Ovary (tissue), 9 donors: Measurements from ENCODE around the gene ZER1. TPM values are rescaled to one million over a fixed set of nuclear protein-coding genes. Genes with fewer than 3 reads are reported as not detected.

Source experiments
- DNase-seq, 5 donors: peaks; one replicate each; pipeline ENCODE4 v3.0.0-alpha.2; 2019 to 2020
- H3K27ac ChIP-seq, 2 donors: fragments of 200-600 bp; one replicate each; pipeline versions ENCODE4 v1.5.1 to v1.8.0; 2019 to 2022
- H3K27me3 ChIP-seq: fragments of 200-600 bp; one replicate; pipeline ENCODE4 v1.8.0; 2022
- H3K36me3 ChIP-seq: fragments of 200-600 bp; sonication (generic); one replicate; pipeline ENCODE4 v1.5.1; 2019
- H3K4me1 ChIP-seq: one replicate; pipeline ENCODE4 v1.8.1; 2013; ENCODE audit warnings: mild to moderate bottlenecking, moderate library complexity; ENCODE audit not compliant: insufficient read depth
- H3K4me3 ChIP-seq: fragments of 200-600 bp; sonication (generic); one replicate; pipeline ENCODE4 v1.5.1; 2017
- H3K9me3 ChIP-seq, 2 donors: fragments of 200-600 bp in 1 of 2; sonication (generic) in 1 of 2; one replicate each; pipeline versions ENCODE4 v1.5.1 to v1.8.1; 2013 to 2019; ENCODE audit warnings: mild to moderate bottlenecking in 1 of 2, moderate library complexity in 1 of 2
- EP300 ChIP-seq: sonication (generic); formaldehyde crosslinking; IDR thresholded peaks from one replicate; pipeline ENCODE4 v1.6.1; 2017; ENCODE audit warnings: antibody characterized with exemption
- POLR2A ChIP-seq: fragments of 450-650 bp; IDR thresholded peaks from one replicate; pipeline ENCODE4 v1.6.1; 2017; ENCODE audit warnings: antibody characterized with exemption, mild to moderate bottlenecking, moderate library complexity
- WGBS, 3 donors: extraction: QIAGEN DNeasy Blood & Tissue Kit in 1 of 3; methylation state at CpG; one replicate each; pipeline versions ENCODE4 v1.1.5 to v1.1.7; 2013 to 2017; 5-methylcytosine and 5-hydroxymethylcytosine counted together
- intact Hi-C, 4 donors: fragments of 100-400 bp; cut with DNase I; formaldehyde crosslinking; loops; one replicate each; pipeline versions ENCODE4 v1.11.0 to v1.15.1; 2022 to 2023
- polyA plus RNA-seq, 2 donors: library from polyadenylated mRNA; stranded (reverse); fragments of 200-250 nt in 1 of 2; fragments of 350-450 nt in 1 of 2; fragmentation: Illumina TruSeq in 1 of 2; extraction: RNeasy Lipid Tissue Mini Kit (QIAGEN cat#74804) in 1 of 2; gene quantifications; one replicate each; pipeline ENCODE4 v1.2.3, GENCODE V29; 2013 to 2014
- total RNA-seq, 7 donors: library from RNA; depleted of rRNA in 2 of 7; stranded (reverse); fragments of >200 nt in 2 of 7; fragmentation: NEBNext Ultra II Directional in 3 of 7; extraction: Animal tissue kit (Norgen Biotek cat#: 25700) in 3 of 7; gene quantifications; one replicate each; pipeline versions ENCODE4 v1.1.0 to v1.2.4, GENCODE V29; 2016 to 2023
- TF ChIP-seq, protein P1 (sequence below), 3 donors: fragments of 450-650 bp in 2 of 3; fragments of 200-600 bp in 1 of 3; IDR thresholded peaks; one replicate each; pipeline versions ENCODE4 v1.5.1 to v1.8.0; 2016 to 2022; ENCODE audit warnings: antibody characterized with exemption in 3 of 3, mild to moderate bottlenecking in 1 of 3
- donor health status: DM: no; HTN: no; CAD: no; lungs with moderate emphysema.
- donor health status: DM: no; HTN: no; CAD: no.
- donor health status: Bipolar disorder and iron deficiency.
- donor health status: DM: yes; HTN: yes; CAD: no.
- donor health status: DM: no; HTN: no; CAD: no.
- donor health status: DM: yes; HTN: yes; CAD: no.

ZER1 gene
- total and polyA plus RNA-seq, 9 donors: 16.3 to 46.1 (median 34.0) TPM

DNA sequence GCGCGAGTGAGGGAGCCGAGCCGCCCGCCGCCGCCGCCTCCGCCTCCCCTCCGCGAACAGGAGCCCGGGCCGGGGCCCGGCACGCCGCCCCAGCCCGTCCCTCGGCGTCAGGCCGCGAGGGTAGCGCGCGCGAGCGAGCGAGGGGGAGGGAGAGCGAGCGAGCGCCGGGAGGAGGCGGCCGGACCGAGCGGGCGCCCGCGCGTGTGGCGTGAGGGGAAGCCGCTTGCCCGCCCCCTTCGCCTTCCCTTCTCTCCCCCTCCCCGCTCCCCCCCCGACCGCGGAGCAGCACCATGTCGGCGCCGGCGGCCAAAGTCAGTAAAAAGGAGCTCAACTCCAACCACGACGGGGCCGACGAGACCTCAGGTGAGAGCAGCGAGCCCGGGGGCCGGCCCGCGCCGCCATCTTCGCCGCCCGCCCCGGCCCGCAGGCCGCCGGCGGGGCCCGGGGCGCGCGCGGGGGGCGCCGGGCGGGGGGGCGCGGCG, 82.4 kb downstream of the ZER1 start:
- Histone ChIP-seq H3K36me3 (no peaks in the 10 kb centered on the region), H3K27me3 (no peaks in the 10 kb centered on the region), H3K9me3 (no peaks in the 10 kb centered on the region), H3K27ac (peak overlapping the region; percentile 97 to 100), H3K4me3 (peak overlapping the region; percentile 83), H3K4me1 (peaks cover 6% of the 10 kb centered on the region)
- DNase-seq: peak in 4 of 5 donors; percentile 60 to 79 (median 70)
- intact Hi-C loops: loop anchor here in 1 of 4 donors (2.0 kb wide), 1 partner anchor 137 kb away; the partner anchor contains the start of gene SPTAN1
- TF ChIP-seq EP300: no peak
- TF ChIP-seq, protein P1, sequence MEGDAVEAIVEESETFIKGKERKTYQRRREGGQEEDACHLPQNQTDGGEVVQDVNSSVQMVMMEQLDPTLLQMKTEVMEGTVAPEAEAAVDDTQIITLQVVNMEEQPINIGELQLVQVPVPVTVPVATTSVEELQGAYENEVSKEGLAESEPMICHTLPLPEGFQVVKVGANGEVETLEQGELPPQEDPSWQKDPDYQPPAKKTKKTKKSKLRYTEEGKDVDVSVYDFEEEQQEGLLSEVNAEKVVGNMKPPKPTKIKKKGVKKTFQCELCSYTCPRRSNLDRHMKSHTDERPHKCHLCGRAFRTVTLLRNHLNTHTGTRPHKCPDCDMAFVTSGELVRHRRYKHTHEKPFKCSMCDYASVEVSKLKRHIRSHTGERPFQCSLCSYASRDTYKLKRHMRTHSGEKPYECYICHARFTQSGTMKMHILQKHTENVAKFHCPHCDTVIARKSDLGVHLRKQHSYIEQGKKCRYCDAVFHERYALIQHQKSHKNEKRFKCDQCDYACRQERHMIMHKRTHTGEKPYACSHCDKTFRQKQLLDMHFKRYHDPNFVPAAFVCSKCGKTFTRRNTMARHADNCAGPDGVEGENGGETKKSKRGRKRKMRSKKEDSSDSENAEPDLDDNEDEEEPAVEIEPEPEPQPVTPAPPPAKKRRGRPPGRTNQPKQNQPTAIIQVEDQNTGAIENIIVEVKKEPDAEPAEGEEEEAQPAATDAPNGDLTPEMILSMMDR (IDR thresholded peaks at IDR 0.05): no peak
- 0 to 1% methylated on average over 39 to 80 of the region's 80 CpGs; no CpG with 5 or more reads in 1 of the 3 donors for WGBS, 3 donors

DNA sequence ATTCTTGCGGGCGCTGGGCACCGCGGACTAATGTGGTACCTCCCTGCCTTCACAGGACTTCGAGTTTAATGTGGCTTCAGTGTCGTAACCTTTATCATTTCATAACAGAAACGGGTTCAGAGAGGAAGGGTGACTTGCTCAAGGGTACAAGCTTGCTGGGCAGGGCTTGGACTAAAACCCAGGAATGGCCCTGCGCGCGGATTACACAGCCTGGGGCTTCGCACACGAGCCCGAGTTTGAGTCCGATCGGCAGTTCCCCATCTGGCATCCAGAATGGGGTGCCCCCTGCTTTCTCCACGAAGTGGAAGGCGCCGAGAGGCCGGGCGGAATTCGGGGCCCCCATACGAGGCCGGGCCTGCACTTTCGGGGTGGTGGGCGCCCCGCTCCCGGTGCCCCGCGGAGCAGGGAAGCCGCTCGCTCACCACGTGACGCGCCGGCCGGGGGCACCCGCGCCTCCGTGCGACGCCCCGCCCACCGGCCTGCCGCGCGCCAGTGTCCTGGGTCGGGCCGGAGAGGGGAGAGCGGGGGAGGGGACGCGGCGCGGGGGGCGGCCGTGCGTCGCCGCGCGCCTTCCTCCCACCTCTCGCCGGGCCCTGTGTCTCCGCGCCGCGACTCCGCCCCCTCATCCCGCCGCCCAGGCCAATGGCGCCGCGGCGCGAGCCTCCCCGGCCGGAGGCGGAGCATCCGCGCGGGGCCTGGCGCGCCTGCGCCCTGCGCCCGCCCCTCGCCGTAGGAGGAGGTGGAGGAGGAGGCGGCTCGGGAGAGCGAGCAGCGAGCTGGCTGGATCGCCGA, 83.0 kb downstream of the ZER1 start, which contains the start of gene SET:
Gene SET (plus strand): TSS at position 722 of the 792 bp plus-strand sequence. CDS start 361 bp downstream, outside the sequence.
- Histone ChIP-seq H3K4me1 (peaks cover 6% of the 10 kb centered on the region), H3K4me3 (peak within 1 kb of the TSS; percentile 83), H3K27me3 (no peaks in the 10 kb centered on the region), H3K27ac (peak within 1 kb of the TSS; percentile 97 to 100), H3K36me3 (no peaks in the 10 kb centered on the region), H3K9me3 (no peaks in the 10 kb centered on the region)
- WGBS, 3 donors: 2 to 8% (median 6%) methylated on average over 27 to 93 of the region's 93 CpGs
- TF ChIP-seq, protein P1 (IDR thresholded peaks at IDR 0.05): no peak
- TF ChIP-seq POLR2A: peak; percentile 94
- DNase-seq: peak; percentile 95 to 97 (median 96)
- intact Hi-C loops: loop anchor here in 1 of 4 donors (2.0 kb wide), 1 partner anchor 136 kb away; the partner anchor contains the start of gene SPTAN1

DNA sequence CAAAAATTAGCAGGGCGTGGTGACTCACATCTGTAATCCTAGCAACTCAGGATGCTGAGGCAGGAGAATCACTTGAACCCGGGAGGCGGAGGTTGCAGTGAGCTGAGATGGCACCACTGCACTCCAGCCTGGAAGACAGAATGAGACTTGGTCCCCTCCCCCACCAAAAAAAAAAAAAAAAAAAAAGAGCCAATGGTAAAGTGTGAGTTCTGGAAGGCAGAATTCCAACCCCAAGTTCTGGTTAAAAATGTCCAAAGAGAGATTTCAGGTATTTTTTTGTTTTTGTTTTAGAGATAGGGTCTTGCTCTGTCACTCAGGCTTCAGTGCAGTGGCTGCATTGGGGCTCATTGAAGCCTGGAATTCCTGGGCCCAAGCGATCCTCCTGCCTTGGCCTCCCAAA, 84.3 kb downstream of the ZER1 start:
- H3K27ac ChIP-seq: no peak overlapping the region
- TF ChIP-seq, protein P1 (IDR thresholded peaks at IDR 0.05): no peak
- intact Hi-C loops: no loop called here
- WGBS, 3 donors: 93 to 95% (median 95%) methylated on average over 4 of the region's 4 CpGs
- peaks cover 9% of the 10 kb centered on the region for H3K4me1 ChIP-seq
- no peaks in the 10 kb centered on the region for H3K36me3 ChIP-seq
- no peak overlapping the region for H3K4me3 ChIP-seq
- DNase-seq: peak in 1 of 5 donors; percentile 8
- H3K9me3 ChIP-seq: no peaks in the 10 kb centered on the region
- no peaks in the 10 kb centered on the region for H3K27me3 ChIP-seq

DNA sequence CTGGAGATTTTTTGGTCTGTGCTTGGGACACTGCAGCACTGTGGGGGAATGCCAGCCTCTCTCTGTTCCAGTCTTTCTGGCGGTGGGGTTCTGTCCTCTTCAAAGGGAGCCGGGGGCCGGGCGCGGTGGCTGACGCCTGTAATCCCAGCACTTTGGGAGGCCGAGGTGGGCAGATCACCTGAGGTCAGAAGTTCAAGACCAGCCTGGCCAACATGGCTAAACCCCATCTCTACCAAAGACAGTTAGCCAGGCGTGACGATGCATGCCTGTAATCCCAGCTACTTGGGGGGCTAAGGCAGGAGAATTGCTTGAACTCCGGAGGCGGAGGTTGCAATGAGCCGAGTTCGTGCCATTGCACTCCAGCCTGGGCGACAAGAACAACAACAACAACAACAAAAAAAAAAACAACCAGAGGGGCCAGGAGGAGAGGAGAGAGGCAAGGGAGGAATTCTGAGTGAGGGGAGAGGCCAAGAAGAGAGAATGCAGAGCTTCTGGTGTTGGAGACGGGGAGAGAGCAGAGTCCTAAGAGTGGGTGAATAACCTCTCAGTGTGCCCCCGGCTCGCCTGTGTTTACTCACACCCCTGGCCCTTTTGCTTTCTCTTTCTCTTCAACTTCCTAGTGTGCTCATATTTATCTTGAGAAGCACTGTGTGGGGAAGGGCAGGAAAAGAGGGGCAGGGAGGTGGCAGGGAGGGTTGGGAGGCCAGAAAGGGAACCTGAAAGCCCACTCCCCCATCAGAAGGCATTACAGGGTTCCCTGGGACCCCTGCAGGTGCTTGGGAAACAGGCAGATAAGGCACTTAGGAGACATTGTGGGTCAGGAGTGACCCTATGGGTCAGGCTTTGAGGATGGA, 85.9 kb downstream of the ZER1 start:
- Histone ChIP-seq H3K9me3 (no peaks in the 10 kb centered on the region), H3K27me3 (no peaks in the 10 kb centered on the region), H3K4me1 (peaks cover 7% of the 10 kb centered on the region), H3K36me3 (no peaks in the 10 kb centered on the region), H3K4me3 (no peak overlapping the region), H3K27ac (no peak overlapping the region)
- WGBS, 3 donors: 74 to 85% (median 84%) methylated on average over 17 of the region's 17 CpGs
- peak in 1 of 5 donors; percentile 20 for DNase-seq
- intact Hi-C loops: no loop called here
- no peak for TF ChIP-seq EP300
- no peak for TF ChIP-seq POLR2A
- TF ChIP-seq, protein P1 (IDR thresholded peaks at IDR 0.05): no peak
